GM21576 (cell line): ENCODE measurements around the gene MCU.
"Not testable (repeated sequence)": the region's sequence is repeated elsewhere in the genome, so short reads cannot be mapped to it uniquely, and the experiment has no call there.

Experiments
- ATAC-seq: cut with Tn5 transposase; IDR thresholded peaks from one replicate; pipeline ENCODE4 v1.9.1; 2021; ENCODE audit warnings: mild to moderate bottlenecking, moderate library complexity; ENCODE audit not compliant: unreplicated experiment

Gene MCU

GRCh38 chr10:72686430-72686829, 5.5 kb upstream of the MCU start:
- ATAC-seq = not testable (repeated sequence)

- no peak for ATAC-seq
Measured at GRCh38 chr10:72687035-72687434, 4.9 kb upstream of the MCU start.

- no peak for ATAC-seq
Measured at GRCh38 chr10:72688208-72688651, 3.7 kb upstream of the MCU start.

GRCh38 chr10:72689660-72690059, 2.3 kb upstream of the MCU start:
- no peak for ATAC-seq

- ATAC-seq = no peak
Measured at GRCh38 chr10:72690071-72690755, 1.7 kb upstream of the MCU start.

GRCh38 chr10:72691470-72691862, 477 bp upstream of the MCU start:
- no peak for ATAC-seq

GRCh38 chr10:72692744-72692993, 726 bp downstream of the MCU start:
- ATAC-seq = peak; percentile 2

- ATAC-seq = no peak
Measured at GRCh38 chr10:72692994-72693781, 1.2 kb downstream of the MCU start.

GRCh38 chr10:72694476-72695369, 2.8 kb downstream of the MCU start:
- no peak for ATAC-seq

- ATAC-seq = no peak
Measured at GRCh38 chr10:72695496-72695895, 3.6 kb downstream of the MCU start.

- no peak for ATAC-seq
Measured at GRCh38 chr10:72697716-72698115, 5.8 kb downstream of the MCU start.

- not testable (repeated sequence) for ATAC-seq
Measured at GRCh38 chr10:72702465-72702864, 10.5 kb downstream of the MCU start.

- peak; percentile 58 for ATAC-seq
Measured at GRCh38 chr10:72702868-72703581, 11.1 kb downstream of the MCU start.

GRCh38 chr10:72704117-72704516, 12.2 kb downstream of the MCU start:
- ATAC-seq = no peak

- ATAC-seq = no peak
Measured at GRCh38 chr10:72709041-72709440, 17.1 kb downstream of the MCU start.

- ATAC-seq = no peak
Measured at GRCh38 chr10:72712136-72712535, 20.2 kb downstream of the MCU start.

GRCh38 chr10:72719941-72720592, 28.1 kb downstream of the MCU start:
- ATAC-seq = no peak

- ATAC-seq = no peak
Measured at GRCh38 chr10:72720814-72721660, 29.1 kb downstream of the MCU start.

- no peak for ATAC-seq
Measured at GRCh38 chr10:72727130-72727529, 35.2 kb downstream of the MCU start.

GRCh38 chr10:72728462-72728861, 36.5 kb downstream of the MCU start:
- ATAC-seq = no peak
